ENCODE results near the gene FNIP1. TPM values are rescaled to one million over a fixed set of nuclear protein-coding genes. Genes with fewer than 3 reads are reported as not detected.

The FNIP1 gene
- total and polyA plus RNA-seq, 2 of the 8 experiments (the other 6 are each of a cell fraction or from before 2014, with no cell fraction given): 3.5 to 17.3 TPM

DNA sequence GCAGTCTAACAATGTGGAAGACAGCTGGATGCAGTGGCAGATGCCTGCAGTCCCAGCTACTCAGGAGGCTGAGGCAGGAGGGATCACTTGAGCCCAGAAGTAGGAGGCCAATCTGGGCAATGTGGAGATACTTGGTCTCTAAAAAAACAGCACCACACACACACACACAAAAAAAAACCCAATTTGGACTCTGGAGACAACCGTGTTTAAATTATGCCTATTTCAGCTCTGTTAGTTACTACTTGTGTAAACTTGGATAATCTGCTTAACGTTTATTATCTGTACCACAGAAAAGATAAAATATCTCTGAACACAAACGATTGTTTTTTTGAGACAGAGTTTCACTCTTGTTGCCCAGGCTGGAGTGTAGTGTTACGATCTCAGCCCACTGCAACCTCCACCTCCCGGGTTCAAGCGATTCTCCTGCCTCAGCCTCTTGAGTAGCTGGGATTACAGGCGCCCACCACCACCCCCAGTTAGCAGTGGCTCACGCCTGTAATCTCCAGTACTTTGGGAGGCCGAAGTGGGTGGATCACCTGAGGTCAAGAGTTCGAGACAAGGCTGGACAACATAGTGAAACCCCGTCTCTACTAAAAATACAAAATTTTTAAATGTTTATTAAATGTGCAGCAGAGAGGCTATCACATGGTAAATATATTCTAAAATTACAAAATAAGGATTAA is 179.5 kb downstream of the FNIP1 start:
- no peak overlapping the region for H3K4me2 ChIP-seq (ENCODE audit: insufficient read depth in 1 of 2, low read depth in 2 of 2, low read length in 2 of 2)
- FAIRE-seq: no peak
- TF ChIP-seq RAD21 (IDR thresholded peaks at IDR 0.05 in 1 of 2, conservative IDR thresholded peaks at IDR 0.05 in 1 of 2; ENCODE audit: low read depth in 2 of 2, low read length in 2 of 2) (no peak), FOSL1 (IDR thresholded peaks at IDR 0.05; ENCODE audit: insufficient read depth, low read depth, low read length) (no peak), NANOG (IDR thresholded peaks at IDR 0.05; ENCODE audit: insufficient read depth, low read depth, low read length, poor library complexity, severe bottlenecking) (no peak), CBX8 (IDR thresholded peaks at IDR 0.05; ENCODE audit: borderline replicate concordance, low read depth, low read length) (no peak), GTF2F1 (IDR thresholded peaks at IDR 0.05; ENCODE audit: borderline replicate concordance, low read depth, low read length) (no peak), RFX5 (IDR thresholded peaks at IDR 0.05; ENCODE audit: borderline replicate concordance, low read depth, low read length) (no peak), BACH1 (IDR thresholded peaks at IDR 0.05; ENCODE audit: low read length) (no peak), KDM5A (IDR thresholded peaks at IDR 0.05; ENCODE audit: low read length) (no peak), SUZ12 (IDR thresholded peaks at IDR 0.05; ENCODE audit: low read length) (no peak)
- TF ChIP-seq, protein P1, sequence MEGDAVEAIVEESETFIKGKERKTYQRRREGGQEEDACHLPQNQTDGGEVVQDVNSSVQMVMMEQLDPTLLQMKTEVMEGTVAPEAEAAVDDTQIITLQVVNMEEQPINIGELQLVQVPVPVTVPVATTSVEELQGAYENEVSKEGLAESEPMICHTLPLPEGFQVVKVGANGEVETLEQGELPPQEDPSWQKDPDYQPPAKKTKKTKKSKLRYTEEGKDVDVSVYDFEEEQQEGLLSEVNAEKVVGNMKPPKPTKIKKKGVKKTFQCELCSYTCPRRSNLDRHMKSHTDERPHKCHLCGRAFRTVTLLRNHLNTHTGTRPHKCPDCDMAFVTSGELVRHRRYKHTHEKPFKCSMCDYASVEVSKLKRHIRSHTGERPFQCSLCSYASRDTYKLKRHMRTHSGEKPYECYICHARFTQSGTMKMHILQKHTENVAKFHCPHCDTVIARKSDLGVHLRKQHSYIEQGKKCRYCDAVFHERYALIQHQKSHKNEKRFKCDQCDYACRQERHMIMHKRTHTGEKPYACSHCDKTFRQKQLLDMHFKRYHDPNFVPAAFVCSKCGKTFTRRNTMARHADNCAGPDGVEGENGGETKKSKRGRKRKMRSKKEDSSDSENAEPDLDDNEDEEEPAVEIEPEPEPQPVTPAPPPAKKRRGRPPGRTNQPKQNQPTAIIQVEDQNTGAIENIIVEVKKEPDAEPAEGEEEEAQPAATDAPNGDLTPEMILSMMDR (IDR thresholded peaks at IDR 0.05; ENCODE audit: control extremely low read depth in 1 of 3, insufficient read depth in 1 of 3, low read depth in 1 of 3, low read length in 3 of 3): no peak

More for the DNA sequence above, 179.5 kb downstream of the FNIP1 start:
- Histone ChIP-seq H3K36me3 (ENCODE audit: control insufficient read depth in 2 of 4, insufficient read depth in 4 of 4, low read length in 3 of 4) (no peaks in the 10 kb centered on the region), H3K27me3 (replicated peaks in 1 of 4; ENCODE audit: control insufficient read depth in 3 of 4, extremely low read depth in 1 of 4, insufficient read depth in 3 of 4, low read length in 3 of 4) (no peaks in the 10 kb centered on the region), H3K18ac (ENCODE audit: extremely low read depth, low read length) (no peak overlapping the region), H4K8ac (ENCODE audit: extremely low read depth, insufficient read depth, low read length) (no peak overlapping the region), H3K9me3 (ENCODE audit: insufficient read depth in 2 of 2, low read depth in 1 of 2, low read length in 1 of 2) (no peaks in the 10 kb centered on the region), H2BK20ac (ENCODE audit: low read length) (no peak overlapping the region), H3K4ac (replicated peaks; ENCODE audit: insufficient read length, low read depth, low read length) (no peak overlapping the region), H2BK5ac (ENCODE audit: low read depth, low read length) (no peak overlapping the region), H3K4me1 (replicated peaks in 1 of 4; ENCODE audit: control insufficient read depth in 3 of 4, insufficient read depth in 4 of 4, low read length in 3 of 4) (peaks cover 0 to 3% (median 0%) of the 10 kb centered on the region in 4 experiments; a peak in 1 of 7 replicates), H2BK12ac (ENCODE audit: low read depth, low read length) (no peak overlapping the region), H3K9ac (replicated peaks in 1 of 4; ENCODE audit: extremely low read depth in 1 of 4, low read depth in 3 of 4, low read length in 3 of 4) (no peak overlapping the region), H4K5ac (ENCODE audit: insufficient read length, low read depth, low read length) (no peak overlapping the region), H3K79me1 (ENCODE audit: low read depth, low read length) (no peaks in the 10 kb centered on the region), H3K23ac (ENCODE audit: insufficient read length) (no peak overlapping the region), H3K56ac (replicated peaks; ENCODE audit: insufficient read length, low read depth, low read length) (no peak overlapping the region), H3K14ac (ENCODE audit: insufficient read length) (no peak overlapping the region), H3K23me2 (ENCODE audit: low read depth, low read length) (no peaks in the 10 kb centered on the region), H3K4me3 (ENCODE audit: extremely low read depth in 1 of 4, insufficient read depth in 2 of 4, low read depth in 3 of 4, low read length in 4 of 4) (no peak overlapping the region), H2BK120ac (replicated peaks; ENCODE audit: low read depth, low read length) (no peak overlapping the region), H4K20me1 (replicated peaks in 1 of 2; ENCODE audit: control insufficient read depth in 1 of 2, insufficient read depth in 2 of 2, low read length in 2 of 2) (peaks cover 0 to 7% of the 10 kb centered on the region in 2 experiments), H4K91ac (replicated peaks; ENCODE audit: insufficient read length, low read length) (no peak overlapping the region), H2AFZ (ENCODE audit: low read length) (no peak overlapping the region), H3K27ac (ENCODE audit: low read depth, low read length) (no peak overlapping the region), H2BK15ac (ENCODE audit: low read length) (no peak overlapping the region), H3K79me2 (ENCODE audit: control insufficient read depth in 1 of 2, insufficient read depth in 2 of 2, low read length in 2 of 2) (peaks cover 10 to 94% of the 10 kb centered on the region in 2 experiments; a peak in 3 of 4 replicates), H2AK5ac (ENCODE audit: low read depth, low read length) (no peak overlapping the region)
- no peak for DNase-seq (ENCODE audit: low read depth in 1 of 2, low spot score in 2 of 2)
- WGBS, 2 experiments (ENCODE audit: extremely low coverage in 1 of 2, insufficient coverage in 1 of 2, insufficient read length in 1 of 2, insufficient replicate concordance in 2 of 2, low coverage in 1 of 2, low lambda C conversion rate in 2 of 2, missing lambda C conversion rate in 1 of 2): 90% methylated on average over 11 of the region's 11 CpGs; no CpG with 5 or more reads in 1 of the 2 experiments
- ChIA-PET POLR2A (ENCODE audit: partially characterized antibody) (no interaction called here), CTCF (ENCODE audit: partially characterized antibody) (interaction anchor here (1.7 kb wide), 1 partner anchor 28 kb away, joined by 8 read pairs; no protein-coding TSS in a partner anchor)
